Body of pancreas (tissue), 4 donors: ENCODE data around the gene RABEP1.

Source experiments
- POLR2A ChIP-seq, 3 donors: fragments of 450-650 bp; IDR thresholded peaks; one replicate each; pipeline ENCODE4 v1.6.1; 2016; ENCODE audit warnings: antibody characterized with exemption in 3 of 3, mild to moderate bottlenecking in 2 of 3
- TF ChIP-seq, protein P1 (sequence below), 7 experiments: fragments of 450-650 bp in 4 of 7; fragments of 200-600 bp in 3 of 7; sonication (generic) in 3 of 7; IDR thresholded peaks; one replicate each; pipeline ENCODE4 v1.5.1; 2016 to 2019; ENCODE audit warnings: antibody characterized with exemption in 7 of 7

DNA sequence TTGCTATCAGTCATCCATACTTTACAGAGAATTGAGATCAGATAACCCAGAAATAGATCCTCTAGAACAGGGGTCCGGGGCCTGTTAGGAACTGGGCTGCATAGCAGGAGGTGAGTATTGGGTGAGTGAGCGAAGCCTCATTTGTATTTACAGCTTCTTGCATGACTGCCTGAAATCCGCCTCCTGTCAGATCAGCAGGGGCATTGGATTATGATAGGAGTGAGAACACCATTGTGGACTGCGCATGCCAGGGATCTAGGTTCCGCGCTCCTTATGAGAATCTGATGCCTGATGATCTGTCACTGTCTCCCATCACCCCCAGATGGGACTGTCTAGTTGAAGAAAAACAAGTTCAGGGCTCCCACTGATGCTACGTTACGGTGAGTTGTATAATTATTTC, 34.5 kb upstream of the RABEP1 start:
- TF ChIP-seq POLR2A (IDR thresholded peaks at IDR 0.05): no peak
- TF ChIP-seq, protein P1, sequence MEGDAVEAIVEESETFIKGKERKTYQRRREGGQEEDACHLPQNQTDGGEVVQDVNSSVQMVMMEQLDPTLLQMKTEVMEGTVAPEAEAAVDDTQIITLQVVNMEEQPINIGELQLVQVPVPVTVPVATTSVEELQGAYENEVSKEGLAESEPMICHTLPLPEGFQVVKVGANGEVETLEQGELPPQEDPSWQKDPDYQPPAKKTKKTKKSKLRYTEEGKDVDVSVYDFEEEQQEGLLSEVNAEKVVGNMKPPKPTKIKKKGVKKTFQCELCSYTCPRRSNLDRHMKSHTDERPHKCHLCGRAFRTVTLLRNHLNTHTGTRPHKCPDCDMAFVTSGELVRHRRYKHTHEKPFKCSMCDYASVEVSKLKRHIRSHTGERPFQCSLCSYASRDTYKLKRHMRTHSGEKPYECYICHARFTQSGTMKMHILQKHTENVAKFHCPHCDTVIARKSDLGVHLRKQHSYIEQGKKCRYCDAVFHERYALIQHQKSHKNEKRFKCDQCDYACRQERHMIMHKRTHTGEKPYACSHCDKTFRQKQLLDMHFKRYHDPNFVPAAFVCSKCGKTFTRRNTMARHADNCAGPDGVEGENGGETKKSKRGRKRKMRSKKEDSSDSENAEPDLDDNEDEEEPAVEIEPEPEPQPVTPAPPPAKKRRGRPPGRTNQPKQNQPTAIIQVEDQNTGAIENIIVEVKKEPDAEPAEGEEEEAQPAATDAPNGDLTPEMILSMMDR (IDR thresholded peaks at IDR 0.05): no peak
